Measurements from ENCODE around the gene ARHGAP26.

Gene ARHGAP26

GRCh38 chr5:143153332-143154119, 383.3 kb downstream of the ARHGAP26 start:
- no peak for DNase-seq

- no peak for DNase-seq
These were observed 384.6 kb downstream of the ARHGAP26 start for GRCh38 chr5:143154510-143155370.

GRCh38 chr5:143155455-143155854, 385.3 kb downstream of the ARHGAP26 start:
- no peak for DNase-seq

- no peak for DNase-seq
These were observed 385.9 kb downstream of the ARHGAP26 start for GRCh38 chr5:143156086-143156485.

GRCh38 chr5:143156572-143156971, 386.4 kb downstream of the ARHGAP26 start:
- DNase-seq, result no peak

- DNase-seq, result no peak
These were observed 388.9 kb downstream of the ARHGAP26 start for GRCh38 chr5:143159031-143159430.

GRCh38 chr5:143161885-143162540, 391.8 kb downstream of the ARHGAP26 start:
- DNase-seq, result no peak

- DNase-seq, result no peak
These were observed 392.6 kb downstream of the ARHGAP26 start for GRCh38 chr5:143162810-143163209.

- no peak for DNase-seq
These were observed 394.4 kb downstream of the ARHGAP26 start for GRCh38 chr5:143164557-143164956.

GRCh38 chr5:143165049-143165880, 395.1 kb downstream of the ARHGAP26 start:
- no peak for DNase-seq

GRCh38 chr5:143166090-143166489, 395.9 kb downstream of the ARHGAP26 start:
- DNase-seq, result no peak

- no peak for DNase-seq
These were observed 396.7 kb downstream of the ARHGAP26 start for GRCh38 chr5:143166661-143167420.

- DNase-seq, result no peak
These were observed 398.1 kb downstream of the ARHGAP26 start for GRCh38 chr5:143168171-143168741.

- DNase-seq, result no peak
These were observed 399.0 kb downstream of the ARHGAP26 start for GRCh38 chr5:143168921-143169810.

- no peak for DNase-seq
These were observed 399.9 kb downstream of the ARHGAP26 start for GRCh38 chr5:143170104-143170503.

GRCh38 chr5:143170977-143171376, 400.8 kb downstream of the ARHGAP26 start:
- no peak for DNase-seq

GRCh38 chr5:143172739-143173138, 402.6 kb downstream of the ARHGAP26 start:
- no peak for DNase-seq

- no peak for DNase-seq
These were observed 403.1 kb downstream of the ARHGAP26 start for GRCh38 chr5:143173139-143173889.

- DNase-seq, result no peak
These were observed 404.7 kb downstream of the ARHGAP26 start for GRCh38 chr5:143174714-143175398.
